IPS DF 4.7 (cell line): ENCODE results near the gene TRIP6.

Source experiments
- DNase-seq: peaks from one replicate; pipeline ENCODE4 v3.0.0-alpha.2; 2013; ENCODE audit warnings: low spot score; ENCODE audit errors: extremely low read depth

TRIP6 gene

GRCh38 chr7:100873599-100874299 lies 6.6 kb downstream of the TRIP6 start:
- DNase-seq, result no peak

- DNase-seq, result no peak
These were observed 7.1 kb downstream of the TRIP6 start for GRCh38 chr7:100874300-100874576.

DNA sequence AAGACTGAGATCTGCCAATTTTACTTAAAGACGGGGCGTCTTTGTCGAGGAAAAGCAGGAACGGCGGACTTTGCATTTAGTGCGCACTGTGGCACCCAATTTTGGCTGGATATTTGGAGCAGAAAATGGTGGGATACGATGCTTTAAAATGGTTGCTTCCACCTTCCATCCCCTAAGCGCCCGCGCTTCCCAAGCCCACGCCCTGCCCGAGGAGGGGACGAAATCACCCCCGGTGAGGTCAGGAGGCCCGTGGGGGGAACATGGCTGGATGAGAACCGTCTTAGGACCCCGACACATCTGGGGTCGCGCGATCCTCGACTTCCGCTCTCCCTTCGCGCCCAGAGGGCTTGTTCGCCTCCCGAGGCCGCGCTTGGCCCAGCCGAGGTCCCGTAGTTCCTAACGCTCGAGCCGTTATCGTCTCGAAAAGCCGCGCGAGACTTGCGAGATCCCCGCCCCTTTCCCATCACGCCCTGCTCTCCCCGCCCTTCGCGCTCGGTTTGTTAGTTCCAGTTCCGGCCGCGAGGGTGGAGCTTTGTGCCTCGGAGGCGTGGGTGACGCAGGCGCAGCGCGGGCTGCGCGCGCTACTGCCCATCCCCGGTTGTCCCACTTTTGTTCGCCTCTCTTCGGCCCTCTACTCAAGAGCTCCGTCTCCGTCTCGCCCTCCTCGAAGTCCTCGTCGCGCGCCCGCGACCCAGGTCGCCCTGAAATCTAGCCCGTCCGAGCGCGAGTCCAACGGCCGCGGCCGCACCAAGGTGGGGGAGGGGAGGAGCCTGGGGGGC lies 7.6 kb downstream of the TRIP6 start, which contains the start of gene SRRT:
TSS of gene SRRT (plus strand) at position 527 of the 779 bp plus-strand sequence. CDS start 488 bp downstream, outside the sequence.
- DNase-seq, result no peak

DNA sequence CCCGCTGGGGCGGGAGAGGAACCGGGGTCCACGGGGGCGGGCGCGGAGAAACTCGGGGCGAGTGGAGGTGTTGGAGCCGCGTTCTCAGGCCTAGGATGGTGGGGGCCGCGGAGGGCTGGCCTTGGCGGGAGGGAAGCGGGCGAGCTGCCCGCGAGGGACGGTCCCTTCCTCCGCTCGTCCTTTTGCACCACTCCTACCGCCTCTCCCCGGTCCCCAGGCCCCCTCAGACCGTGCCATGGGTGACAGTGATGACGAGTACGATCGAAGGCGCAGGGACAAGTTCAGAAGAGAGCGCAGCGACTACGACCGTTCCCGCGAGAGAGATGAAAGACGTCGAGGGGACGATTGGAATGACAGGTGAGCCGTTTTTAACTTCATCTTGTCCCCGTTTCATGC lies 8.2 kb downstream of the TRIP6 start:
- DNase-seq, result no peak

GRCh38 chr7:100878013-100878412 lies 10.8 kb downstream of the TRIP6 start:
- no peak for DNase-seq

DNA sequence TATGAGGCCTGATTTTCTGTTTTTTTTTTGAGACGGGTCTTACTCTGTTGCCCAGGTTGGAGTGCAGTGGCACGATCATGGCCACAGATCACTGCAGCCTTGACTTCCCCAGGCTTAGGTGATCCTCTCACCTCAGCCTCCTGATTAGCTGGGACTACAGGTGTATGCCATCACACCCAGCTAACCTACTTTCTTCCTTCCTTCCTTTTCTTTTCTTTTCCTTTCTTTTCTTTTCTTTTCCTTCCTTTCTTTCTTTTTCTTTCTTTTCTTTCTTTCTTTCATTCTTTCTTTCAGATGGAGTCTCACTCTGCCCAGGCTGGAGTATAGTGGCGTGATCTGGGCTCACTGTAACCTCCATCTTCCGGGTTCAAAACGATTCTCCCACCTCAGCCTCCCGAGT lies 11.5 kb downstream of the TRIP6 start:
- no peak for DNase-seq

GRCh38 chr7:100879685-100880261 lies 12.6 kb downstream of the TRIP6 start:
- no peak for DNase-seq

GRCh38 chr7:100880645-100881044 lies 13.5 kb downstream of the TRIP6 start:
- no peak for DNase-seq

DNA sequence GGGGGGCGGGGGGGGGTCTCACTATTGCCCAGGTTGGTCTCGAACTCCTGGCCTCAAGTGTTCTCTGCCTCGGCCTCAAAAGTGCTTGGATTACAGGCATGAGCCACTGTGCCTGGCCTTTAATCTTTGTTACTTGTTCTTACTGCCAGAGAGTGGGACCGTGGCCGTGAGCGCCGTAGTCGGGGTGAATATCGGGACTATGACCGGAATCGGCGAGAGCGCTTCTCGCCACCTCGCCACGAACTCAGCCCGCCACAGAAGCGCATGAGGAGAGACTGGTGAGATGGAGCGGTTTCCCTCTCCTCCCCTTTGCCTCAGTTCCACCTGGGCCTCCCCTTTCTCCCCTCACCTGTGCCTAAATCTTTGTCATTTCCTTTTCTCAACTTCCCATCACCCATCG lies 13.9 kb downstream of the TRIP6 start:
- no peak for DNase-seq

GRCh38 chr7:100882201-100882600 lies 15.0 kb downstream of the TRIP6 start:
- DNase-seq, result no peak

DNA sequence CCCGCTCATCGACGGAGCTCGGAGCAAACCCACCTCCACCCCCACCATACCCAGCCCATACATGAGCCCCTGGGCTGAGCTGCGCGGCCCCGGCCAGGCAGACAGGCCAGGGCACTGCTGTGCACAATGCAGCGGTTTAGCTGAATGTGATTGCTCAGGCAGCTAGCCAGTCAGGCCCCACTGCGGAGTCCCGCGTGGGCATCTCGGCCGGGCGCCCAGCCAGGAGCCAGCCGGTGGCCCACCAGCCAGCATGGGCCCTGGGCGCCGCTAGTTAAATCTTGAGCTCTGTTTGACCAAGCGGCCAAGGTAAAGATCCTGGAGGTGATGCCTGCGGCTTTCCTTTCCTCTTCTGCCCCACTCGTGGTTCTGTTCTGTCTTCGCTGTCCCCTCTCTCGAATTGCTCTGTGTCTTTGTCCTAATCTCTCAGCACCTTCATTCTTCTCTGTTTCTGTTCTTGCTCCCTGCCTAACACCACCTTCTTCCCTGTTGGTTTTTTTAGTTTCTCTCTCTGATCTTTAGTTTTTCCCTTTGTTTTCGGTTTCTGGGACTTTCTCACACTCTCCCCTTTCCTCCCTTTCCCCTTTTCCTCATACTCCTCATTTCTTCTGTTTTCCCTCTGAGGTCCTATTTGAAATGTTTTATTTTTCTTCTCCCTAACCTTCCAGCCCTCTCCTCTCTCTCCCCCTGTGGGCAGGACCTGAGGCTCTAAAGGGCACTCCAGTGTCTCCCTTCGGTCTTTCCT lies 15.8 kb downstream of the TRIP6 start:
- no peak for DNase-seq

DNA sequence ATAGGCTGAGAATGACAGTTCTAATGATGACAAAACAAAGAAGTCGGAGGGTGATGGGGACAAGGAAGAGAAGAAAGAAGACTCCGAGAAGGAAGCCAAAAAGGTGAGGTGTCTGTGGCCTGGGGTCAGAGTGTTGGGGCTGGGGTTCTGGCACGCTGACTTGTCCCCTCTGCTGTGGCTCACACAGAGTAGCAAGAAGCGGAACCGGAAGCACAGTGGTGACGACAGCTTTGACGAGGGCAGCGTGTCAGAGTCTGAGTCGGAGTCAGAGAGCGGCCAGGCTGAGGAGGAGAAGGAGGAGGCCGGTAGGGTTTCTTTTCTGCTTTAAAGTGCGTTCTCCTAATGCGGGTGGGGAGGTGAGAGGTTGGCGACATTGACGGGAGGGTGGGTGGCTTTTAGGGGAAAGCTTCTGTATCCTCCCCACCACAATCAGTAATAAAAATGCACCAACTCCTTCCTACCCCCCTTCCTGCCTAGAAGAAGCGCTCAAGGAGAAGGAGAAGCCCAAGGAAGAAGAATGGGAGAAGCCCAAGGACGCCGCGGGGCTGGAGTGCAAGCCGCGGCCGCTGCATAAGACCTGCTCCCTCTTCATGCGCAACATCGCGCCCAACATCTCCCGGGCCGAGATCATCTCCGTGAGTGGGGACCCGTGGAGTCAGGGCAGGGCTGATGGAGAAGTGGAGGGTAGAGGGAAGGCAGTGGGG lies 17.7 kb downstream of the TRIP6 start:
- no peak for DNase-seq

GRCh38 chr7:100885440-100886141 lies 18.4 kb downstream of the TRIP6 start:
- no peak for DNase-seq

- DNase-seq, result no peak
These were observed 19.2 kb downstream of the TRIP6 start for GRCh38 chr7:100886142-100886935.

DNA sequence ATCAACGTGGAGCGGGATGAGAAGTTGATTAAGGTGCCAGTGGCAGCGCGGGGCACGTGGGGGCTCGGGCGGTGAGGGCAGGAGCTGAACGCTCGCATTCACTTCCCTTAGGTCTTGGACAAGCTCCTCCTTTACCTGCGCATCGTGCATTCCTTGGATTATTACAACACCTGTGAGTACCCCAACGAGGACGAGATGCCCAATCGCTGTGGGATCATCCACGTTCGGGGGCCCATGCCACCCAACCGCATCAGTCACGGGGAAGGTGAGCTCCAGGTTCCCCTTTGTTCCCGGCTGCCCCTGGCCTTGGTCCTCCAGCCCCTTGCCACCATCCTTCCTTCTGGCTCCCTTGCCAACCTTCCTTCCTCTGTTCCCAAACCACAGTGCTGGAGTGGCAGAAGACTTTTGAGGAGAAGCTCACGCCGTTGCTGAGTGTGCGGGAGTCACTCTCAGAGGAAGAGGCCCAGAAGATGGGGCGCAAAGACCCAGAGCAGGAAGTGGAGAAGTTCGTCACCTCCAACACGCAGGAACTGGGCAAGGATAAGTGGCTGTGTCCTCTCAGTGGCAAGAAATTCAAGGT lies 19.8 kb downstream of the TRIP6 start:
- DNase-seq, result no peak

DNA sequence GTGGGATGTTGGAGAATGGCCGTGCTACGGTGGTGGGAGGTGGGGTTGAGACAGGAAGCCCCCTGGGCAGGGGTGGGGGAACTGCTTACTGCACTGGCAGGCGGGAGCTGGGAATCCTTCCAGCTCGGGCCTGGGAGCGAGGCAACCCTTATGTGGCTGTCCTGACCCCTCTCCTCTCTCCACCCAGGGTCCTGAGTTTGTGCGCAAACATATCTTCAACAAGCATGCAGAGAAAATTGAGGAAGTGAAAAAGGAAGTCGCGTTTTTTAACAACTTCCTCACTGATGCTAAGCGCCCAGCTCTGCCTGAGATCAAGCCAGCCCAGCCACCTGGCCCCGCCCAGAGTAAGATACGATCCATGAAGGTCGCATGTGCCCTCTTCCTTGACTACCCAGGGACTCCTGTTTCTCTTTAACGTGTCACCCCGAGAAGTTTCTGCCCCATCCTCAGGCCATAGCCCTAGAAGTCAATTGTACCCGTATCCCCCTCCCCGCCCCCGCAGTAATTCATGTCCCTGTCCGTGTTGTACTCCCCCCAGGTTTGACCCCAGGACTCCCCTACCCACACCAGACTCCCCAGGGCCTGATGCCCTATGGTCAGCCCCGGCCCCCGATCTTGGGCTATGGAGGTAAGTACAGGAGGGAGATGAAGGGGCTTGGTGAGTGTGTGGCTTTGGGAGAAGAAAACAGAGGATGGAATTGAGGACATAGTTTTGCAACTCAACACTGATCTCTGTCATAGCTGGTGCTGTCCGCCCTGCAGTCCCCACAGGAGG lies 20.5 kb downstream of the TRIP6 start:
- DNase-seq, result no peak

DNA sequence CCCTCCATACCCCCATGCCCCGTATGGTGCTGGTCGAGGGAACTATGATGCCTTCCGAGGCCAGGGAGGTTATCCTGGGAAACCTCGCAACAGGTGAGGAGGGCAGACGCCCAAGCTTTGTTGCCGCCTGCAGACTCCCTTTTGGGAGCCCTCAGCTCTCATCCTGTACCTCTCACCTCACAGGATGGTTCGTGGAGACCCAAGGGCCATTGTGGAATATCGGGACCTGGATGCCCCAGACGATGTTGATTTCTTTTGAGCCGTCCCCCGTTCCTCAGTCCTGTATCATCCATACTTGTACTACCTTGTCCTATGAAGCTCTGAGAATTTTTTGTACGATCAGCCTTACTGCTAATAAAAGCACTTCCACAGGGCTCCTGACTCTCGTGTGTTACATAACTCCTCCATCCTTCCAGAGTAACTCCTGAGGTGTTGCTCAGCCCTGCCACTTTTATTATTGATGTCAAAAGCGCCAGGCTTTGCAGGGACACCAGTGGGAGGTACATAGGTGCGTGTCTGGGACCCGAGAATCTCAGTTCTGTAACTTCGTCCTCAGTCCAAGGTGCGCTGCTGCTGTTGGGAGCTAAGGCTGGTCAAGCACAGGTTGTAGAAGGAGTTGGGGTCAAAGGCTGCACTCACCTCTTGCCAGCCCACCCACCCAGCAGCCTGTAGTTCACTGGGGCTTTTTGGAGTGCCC lies 21.3 kb downstream of the TRIP6 start:
- DNase-seq, result no peak
